Measurements from ENCODE around the gene ZNF236.

The ZNF236 gene

DNA sequence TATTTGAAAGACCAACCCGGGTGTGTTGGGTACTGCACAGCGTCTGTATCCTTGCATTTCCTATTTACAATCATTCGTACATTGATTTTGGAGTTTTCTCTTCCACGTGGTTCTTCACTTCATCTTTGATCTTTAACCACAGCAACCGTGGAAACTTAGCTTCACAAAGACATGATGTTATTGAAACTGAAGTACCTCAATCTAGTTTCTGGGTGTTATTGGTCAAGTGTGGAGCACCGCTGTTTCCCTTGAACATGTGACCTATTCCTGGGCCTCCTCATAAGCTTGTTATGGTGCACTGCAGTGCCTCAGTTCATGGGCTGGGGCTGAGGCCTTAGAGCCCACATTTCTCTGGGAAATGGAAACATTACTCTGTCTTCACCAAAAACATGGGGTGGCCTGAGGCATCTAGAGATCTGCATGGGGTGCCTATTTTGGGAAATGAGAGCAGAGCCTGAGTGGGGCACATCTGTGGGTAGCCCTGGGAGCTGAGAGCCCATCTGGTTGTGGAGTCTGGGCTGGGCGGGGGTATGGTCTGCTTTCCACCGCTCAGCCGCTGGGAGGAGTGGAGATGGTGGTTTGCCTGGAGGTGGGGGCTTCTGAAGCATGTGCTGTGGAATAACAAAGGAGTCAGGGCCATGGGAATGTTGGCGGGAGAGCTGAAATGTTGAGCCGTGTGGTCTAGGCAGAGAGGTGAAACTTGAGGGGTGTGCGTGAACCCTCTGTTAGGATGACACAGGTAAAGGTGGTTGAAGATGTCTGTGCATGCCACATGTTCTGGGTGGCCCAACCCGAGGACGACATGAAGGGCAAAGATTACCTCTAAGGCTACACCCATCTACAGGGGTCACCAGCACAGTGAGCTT lies 37.4 kb downstream of the ZNF236 start:
- DNase-seq (ENCODE audit: low read depth in 2 of 2): no peak

DNA sequence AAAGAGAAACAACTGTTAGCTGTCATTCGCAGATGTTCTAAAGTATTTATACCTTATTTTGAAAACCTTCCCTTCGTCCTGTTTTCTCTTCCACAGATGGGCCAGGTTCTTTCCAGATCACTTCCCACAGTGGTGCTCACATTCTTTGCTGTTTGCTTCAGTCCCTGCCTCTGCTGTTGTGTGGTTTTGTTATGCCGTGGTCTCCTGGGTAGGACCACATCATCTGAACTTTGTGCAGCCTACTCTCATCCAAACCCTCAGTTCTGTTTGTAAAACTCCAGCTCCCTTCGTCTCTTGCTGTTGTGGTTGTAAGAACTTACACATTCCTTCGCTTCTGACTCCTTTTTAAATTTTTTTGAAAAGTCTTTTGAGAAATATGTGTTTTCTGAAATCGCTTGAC lies 38.1 kb downstream of the ZNF236 start:
- no peak for DNase-seq (ENCODE audit: low read depth in 2 of 2)

GRCh38 chr18:76866666-76867065 lies 44.3 kb downstream of the ZNF236 start:
- DNase-seq (ENCODE audit: low read depth in 2 of 2): no peak

GRCh38 chr18:76873311-76873710 lies 51.0 kb downstream of the ZNF236 start:
- DNase-seq (ENCODE audit: low read depth in 2 of 2): no peak

DNA sequence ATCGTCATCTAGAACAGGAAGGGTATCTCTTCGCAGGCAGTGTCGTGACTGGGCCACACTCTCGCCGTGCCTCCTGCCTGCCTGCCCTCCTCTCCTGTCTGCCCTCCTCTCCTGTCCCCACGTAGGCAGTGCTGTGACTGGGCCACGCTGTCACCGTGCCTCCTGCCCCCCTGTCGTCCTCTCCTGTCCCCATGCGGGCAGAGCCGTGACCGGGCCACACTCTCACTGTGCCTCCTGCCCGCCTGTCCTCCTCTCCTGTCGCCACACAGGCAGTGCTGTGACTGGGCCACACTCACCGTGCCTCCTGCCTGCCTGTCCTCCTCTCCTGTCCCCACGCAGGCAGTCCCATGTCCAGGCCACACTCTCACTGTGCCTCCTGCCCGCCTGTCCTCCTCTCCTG lies 51.4 kb downstream of the ZNF236 start:
- DNase-seq (ENCODE audit: low read depth in 2 of 2): no peak

DNA sequence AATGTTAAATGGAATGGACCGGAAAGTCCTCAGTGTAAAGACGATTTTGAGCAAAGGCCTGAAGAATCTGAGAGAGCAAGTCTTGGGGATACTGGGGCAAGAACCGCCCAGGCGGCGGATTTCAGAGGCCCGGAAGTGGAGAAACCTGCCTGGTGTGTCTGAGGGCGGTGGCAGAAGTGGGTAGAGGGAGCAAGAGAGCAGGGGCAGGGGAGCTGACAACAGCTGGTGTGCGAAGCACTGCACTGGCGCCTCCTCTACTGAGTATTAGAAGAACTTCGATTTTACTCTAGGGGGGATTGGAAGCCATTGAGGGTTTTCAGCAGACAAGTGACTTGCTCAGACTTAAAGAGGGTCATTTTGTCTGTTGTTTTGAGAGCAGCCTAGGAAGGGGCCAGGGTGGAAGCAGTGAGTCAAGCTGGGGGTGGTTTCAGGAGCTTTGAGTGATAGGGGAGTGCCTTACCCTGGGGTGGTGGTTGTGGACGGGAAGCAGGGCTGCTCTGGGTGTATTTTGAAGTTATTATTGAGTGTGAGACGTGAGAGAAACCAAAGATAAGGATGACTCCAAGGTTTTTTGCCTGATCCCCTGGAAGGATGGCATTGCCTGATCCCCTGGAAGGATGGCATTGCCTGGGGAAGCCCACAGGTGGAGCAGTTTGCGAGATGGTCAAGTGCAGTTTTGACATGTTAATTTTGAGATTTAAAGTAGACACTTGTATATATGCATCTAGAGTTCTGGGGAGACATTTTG lies 52.5 kb downstream of the ZNF236 start:
- peak in 1 of 2 donors; percentile 10 for DNase-seq (ENCODE audit: low read depth in 2 of 2)

DNA sequence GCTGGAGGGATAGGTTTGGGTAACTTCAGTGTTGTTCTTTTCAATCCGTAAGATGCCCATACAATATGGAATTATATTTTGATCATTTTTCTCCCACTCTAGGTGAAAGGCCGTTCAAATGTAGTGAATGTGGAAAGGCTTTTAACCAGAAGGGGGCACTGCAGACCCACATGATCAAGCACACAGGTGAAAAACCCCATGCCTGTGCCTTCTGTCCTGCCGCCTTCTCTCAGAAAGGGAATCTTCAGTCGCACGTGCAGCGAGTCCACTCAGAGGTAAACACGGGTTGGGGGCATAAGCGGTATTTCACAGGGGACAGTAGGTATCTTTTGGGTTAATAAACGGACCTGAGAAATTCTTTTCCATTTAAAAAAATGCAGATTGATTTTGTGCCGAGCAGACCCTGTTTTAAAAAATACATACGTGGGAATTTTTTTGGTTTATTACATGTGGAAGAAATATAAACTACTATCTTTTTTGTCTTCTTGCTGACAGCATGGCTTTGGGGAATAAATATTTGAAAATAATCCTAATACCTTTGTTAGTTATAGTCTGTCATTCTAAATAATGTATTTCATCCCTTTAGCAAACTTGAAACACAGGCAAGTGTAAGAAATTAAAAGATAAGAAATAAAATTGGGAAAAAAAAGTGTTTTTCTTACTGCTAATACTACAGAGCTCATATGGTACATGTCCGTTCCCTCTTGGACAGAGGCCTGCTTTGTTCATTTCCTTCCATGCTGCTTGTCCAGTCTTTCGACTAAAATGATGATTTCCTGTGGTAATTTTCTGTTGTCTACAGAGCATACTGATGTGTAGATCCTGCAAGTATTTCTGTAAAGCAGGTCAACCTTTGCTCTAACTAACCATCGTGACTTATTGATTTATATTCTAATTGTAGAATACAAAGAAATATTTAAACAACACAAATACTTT lies 53.3 kb downstream of the ZNF236 start:
- peak in 1 of 2 donors; percentile 34 for DNase-seq (ENCODE audit: low read depth in 2 of 2)

GRCh38 chr18:76878426-76878825 lies 56.1 kb downstream of the ZNF236 start:
- DNase-seq (ENCODE audit: low read depth in 2 of 2): no peak

GRCh38 chr18:76880026-76880425 lies 57.7 kb downstream of the ZNF236 start:
- no peak for DNase-seq (ENCODE audit: low read depth in 2 of 2)

- DNase-seq (ENCODE audit: low read depth in 2 of 2): no peak
Measured at GRCh38 chr18:76881744-76882143, 59.4 kb downstream of the ZNF236 start.

GRCh38 chr18:76882146-76882545 lies 59.8 kb downstream of the ZNF236 start:
- no peak for DNase-seq (ENCODE audit: low read depth in 2 of 2)

DNA sequence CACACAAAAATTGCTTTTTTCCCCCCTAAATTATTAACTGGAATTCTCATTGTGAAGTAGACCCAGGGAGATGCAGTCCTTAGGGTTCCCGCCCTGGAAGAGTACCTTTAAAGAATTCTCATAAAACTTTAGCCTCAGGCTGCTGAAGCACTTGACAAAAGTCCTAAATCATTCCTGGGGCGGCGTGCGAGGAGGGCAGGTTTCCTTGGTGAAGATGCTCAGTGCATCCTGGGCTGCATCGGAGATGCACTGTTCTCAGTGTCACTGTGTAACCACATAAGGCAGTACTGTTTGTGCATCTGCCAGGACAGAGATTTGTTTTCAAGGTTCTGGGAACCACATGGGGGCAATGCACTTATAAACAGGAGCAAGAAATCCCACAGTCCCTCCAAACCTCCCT lies 62.6 kb downstream of the ZNF236 start:
- no peak for DNase-seq (ENCODE audit: low read depth in 2 of 2)

DNA sequence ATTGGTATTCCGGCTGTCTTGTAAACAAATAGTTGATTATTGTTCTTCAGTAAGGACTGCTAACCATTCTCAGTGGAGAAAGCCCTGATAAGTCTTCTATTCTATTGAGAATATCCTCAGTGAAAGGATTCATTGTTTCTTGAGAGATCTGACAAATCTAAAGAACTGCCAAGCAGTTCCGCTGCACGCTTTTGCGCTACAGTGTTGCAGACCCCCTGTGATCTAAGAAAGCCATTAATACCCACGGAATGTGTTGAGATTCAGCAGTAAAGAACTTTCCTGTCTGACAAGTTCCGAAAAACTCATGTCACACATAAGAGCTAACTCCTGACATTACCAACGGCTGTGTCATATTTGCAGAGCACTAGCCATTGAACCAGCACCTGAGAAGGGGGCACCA lies 63.8 kb downstream of the ZNF236 start:
- DNase-seq (ENCODE audit: low read depth in 2 of 2): no peak

- DNase-seq (ENCODE audit: low read depth in 2 of 2): no peak
Measured at GRCh38 chr18:76889091-76889699, 66.8 kb downstream of the ZNF236 start.

- DNase-seq (ENCODE audit: low read depth in 2 of 2): no peak
Measured at GRCh38 chr18:76892832-76893231, 70.5 kb downstream of the ZNF236 start.

DNA sequence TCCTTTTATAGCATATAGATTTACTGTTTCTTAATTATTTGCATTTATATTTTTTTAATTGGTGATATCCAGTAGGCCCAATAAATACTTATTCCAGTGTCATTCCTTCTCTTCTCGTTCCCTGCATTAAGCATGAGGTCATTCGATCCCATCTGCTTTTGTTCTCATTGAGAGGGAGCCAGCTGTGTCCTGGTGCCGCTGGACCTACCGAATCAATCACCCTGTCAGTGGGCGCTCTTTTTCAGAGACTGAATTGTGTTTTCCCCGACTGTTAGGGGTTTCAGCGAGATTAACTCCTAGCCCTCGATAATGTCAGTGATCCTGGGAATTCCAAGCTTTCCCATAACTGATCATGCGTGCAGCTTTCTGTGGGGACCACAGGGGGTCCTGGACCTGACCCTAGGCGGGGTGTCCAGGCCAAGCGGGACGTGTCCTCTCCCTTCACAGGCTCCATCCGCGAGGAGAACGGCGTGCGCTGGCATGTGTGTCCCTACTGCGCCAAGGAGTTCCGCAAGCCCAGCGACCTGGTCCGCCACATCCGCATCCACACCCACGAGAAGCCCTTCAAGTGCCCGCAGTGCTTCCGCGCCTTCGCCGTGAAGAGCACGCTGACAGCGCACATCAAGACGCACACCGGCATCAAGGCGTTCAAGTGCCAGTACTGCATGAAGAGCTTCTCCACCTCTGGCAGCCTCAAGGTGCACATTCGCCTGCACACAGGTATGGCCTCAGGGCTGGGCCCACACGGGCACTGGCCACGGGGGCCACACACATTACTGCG lies 72.4 kb downstream of the ZNF236 start:
- DNase-seq (ENCODE audit: low read depth in 2 of 2): no peak

GRCh38 chr18:76895498-76895897 lies 73.1 kb downstream of the ZNF236 start:
- DNase-seq (ENCODE audit: low read depth in 2 of 2): no peak

- DNase-seq (ENCODE audit: low read depth in 2 of 2): no peak
Measured at GRCh38 chr18:76896677-76897076, 74.3 kb downstream of the ZNF236 start.

DNA sequence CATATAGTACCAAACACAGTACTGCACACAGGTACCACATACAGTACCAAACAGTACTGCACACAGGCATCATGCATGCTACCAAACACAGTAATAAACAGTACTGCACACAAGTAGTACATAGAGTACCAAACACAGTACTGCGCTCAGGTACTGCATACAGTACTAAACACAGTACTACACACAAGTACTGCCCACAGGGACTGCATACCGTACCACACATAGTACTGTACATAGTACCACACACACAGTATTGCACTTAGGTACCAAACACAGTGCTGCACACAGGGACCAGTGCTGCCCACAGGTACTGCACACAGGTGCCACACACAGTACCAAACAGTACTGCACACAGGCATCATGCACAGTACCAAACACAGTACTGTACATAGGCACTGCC lies 74.9 kb downstream of the ZNF236 start:
- DNase-seq (ENCODE audit: low read depth in 2 of 2): no peak

GRCh38 chr18:76903386-76903785 lies 81.0 kb downstream of the ZNF236 start:
- DNase-seq (ENCODE audit: low read depth in 2 of 2): no peak

GRCh38 chr18:76905821-76906220 lies 83.5 kb downstream of the ZNF236 start:
- DNase-seq (ENCODE audit: low read depth in 2 of 2): no peak

Measured in activated CD4-positive, alpha-beta T cell treated with anti-CD3 and anti-CD28 coated beads for 24 hours (primary cell).